GM23338 (cell line): ENCODE measurements around the gene RGS6. TPM values are rescaled to one million over a fixed set of nuclear protein-coding genes. Genes with fewer than 3 reads are reported as not detected.

Source experiments
- ATAC-seq: fragments of 200-7000 bp; cut with Tn5 transposase; 3 replicates; pipeline ENCODE4 v1.9.1; 2020
- DNase-seq: peaks from one replicate; pipeline ENCODE4 v3.0.0-alpha.2; 2015; ENCODE audit warnings: low spot score
- H2AFZ ChIP-seq: fragments of 200-600 bp; sonication (generic); 2 replicates; pipeline ENCODE4 v1.8.0; 2016; ENCODE audit warnings: antibody characterized with exemption, mild to moderate bottlenecking, moderate library complexity
- H3F3A ChIP-seq: fragments of 200-600 bp; sonication (generic); replicated peaks from 2 replicates; pipeline ENCODE4 v1.8.0; 2017; ENCODE audit warnings: antibody characterized with exemption, mixed run types, low read depth
- H3K27ac ChIP-seq: fragments of 200-600 bp; sonication (generic); 2 replicates; pipeline ENCODE4 v1.6.1; 2016; ENCODE audit warnings: low read depth
- H3K27me3 ChIP-seq: fragments of 200-600 bp; sonication (generic); 2 replicates; pipeline ENCODE4 v1.8.0; 2016; ENCODE audit warnings: mild to moderate bottlenecking, mixed run types, moderate library complexity; ENCODE audit not compliant: insufficient read depth
- H3K36me3 ChIP-seq: fragments of 200-600 bp; sonication (generic); 2 replicates; pipeline ENCODE4 v1.8.0; 2016; ENCODE audit warnings: mild to moderate bottlenecking; ENCODE audit not compliant: insufficient read depth
- H3K4me1 ChIP-seq: fragments of 200-600 bp; sonication (generic); 2 replicates; pipeline ENCODE4 v1.8.0; 2016; ENCODE audit warnings: mild to moderate bottlenecking, moderate library complexity; ENCODE audit not compliant: insufficient read depth
- H3K4me2 ChIP-seq: fragments of 200-600 bp; sonication (generic); 2 replicates; pipeline ENCODE4 v1.7.1; 2017; ENCODE audit warnings: mixed run types
- H3K4me3 ChIP-seq: fragments of 200-600 bp; sonication (generic); 2 replicates; pipeline ENCODE4 v1.6.1; 2016; ENCODE audit warnings: mixed run types
- H3K79me2 ChIP-seq: fragments of 200-600 bp; sonication (generic); replicated peaks from 2 replicates; pipeline ENCODE4 v1.8.0; 2017; ENCODE audit warnings: mild to moderate bottlenecking; ENCODE audit not compliant: insufficient read depth
- H3K9me2 ChIP-seq: fragments of 200-600 bp; sonication (generic); 2 replicates; pipeline ENCODE4 v1.8.0; 2017; ENCODE audit not compliant: insufficient read depth
- H4K20me1 ChIP-seq: fragments of 200-600 bp; sonication (generic); replicated peaks from 2 replicates; pipeline ENCODE4 v1.8.0; 2017; ENCODE audit warnings: mild to moderate bottlenecking; ENCODE audit not compliant: insufficient read depth
- H3K27ac Mint-ChIP-seq: 2 replicates; pipeline ENCODE4 v1.8.0; 2020; ENCODE audit warnings: inconsistent platforms, mild to moderate bottlenecking, moderate library complexity, mixed read lengths
- H3K27me3 Mint-ChIP-seq: 3 replicates; pipeline ENCODE4 v1.8.0; 2022; ENCODE audit warnings: low read depth, mild to moderate bottlenecking, moderate library complexity, mixed read lengths, inconsistent platforms; ENCODE audit not compliant: insufficient read depth, poor library complexity
- H3K36me3 Mint-ChIP-seq: 3 replicates; pipeline ENCODE4 v1.8.0; 2021; ENCODE audit warnings: low read depth, mild to moderate bottlenecking, inconsistent platforms, moderate library complexity, mixed read lengths
- H3K4me1 Mint-ChIP-seq: 3 replicates; pipeline ENCODE4 v1.8.0; 2020; ENCODE audit warnings: mild to moderate bottlenecking, inconsistent platforms, mixed read lengths
- H3K4me3 Mint-ChIP-seq: 3 replicates; pipeline ENCODE4 v1.8.0; 2021; ENCODE audit warnings: moderate library complexity, mild to moderate bottlenecking, inconsistent platforms, mixed read lengths
- H3K9me3 Mint-ChIP-seq: 3 replicates; pipeline ENCODE4 v1.8.0; 2020; ENCODE audit warnings: moderate library complexity, mild to moderate bottlenecking, inconsistent platforms, mixed read lengths
- CREB1 ChIP-seq: fragments of 250-450 bp; sonication (Bioruptor Pico); IDR thresholded peaks from 2 replicates; pipeline ENCODE4 v1.5.0; 2020; ENCODE audit warnings: low read depth, mild to moderate bottlenecking, moderate library complexity
- EZH2 ChIP-seq: fragments of 200-600 bp; sonication (generic); IDR thresholded peaks from one replicate; pipeline ENCODE4 v1.8.0; 2017; ENCODE audit warnings: antibody characterized with exemption, mild to moderate bottlenecking, low read depth; ENCODE audit not compliant: unreplicated experiment
- EZH2phosphoT487 ChIP-seq: fragments of 200-600 bp; sonication (generic); IDR thresholded peaks from one replicate; pipeline ENCODE4 v1.8.1; 2018; ENCODE audit warnings: antibody characterized with exemption; ENCODE audit not compliant: unreplicated experiment
- JUNB ChIP-seq: IDR thresholded peaks from one replicate; pipeline ENCODE4 v1.6.1; 2016; ENCODE audit warnings: antibody characterized with exemption; ENCODE audit not compliant: unreplicated experiment
- NANOG ChIP-seq: IDR thresholded peaks from 2 replicates; pipeline ENCODE4 v1.6.1; 2016; ENCODE audit warnings: antibody characterized with exemption, borderline replicate concordance
- POLR2AphosphoS5 ChIP-seq: IDR thresholded peaks from 2 replicates; pipeline ENCODE4 v1.6.1; 2016; ENCODE audit warnings: antibody characterized with exemption, low read depth
- STAT1 ChIP-seq: IDR thresholded peaks from one replicate; pipeline ENCODE4 v1.6.1; 2016; ENCODE audit warnings: antibody characterized with exemption; ENCODE audit not compliant: unreplicated experiment
- ZNF114 ChIP-seq: fragments of 250-450 bp; sonication (Bioruptor Pico); IDR thresholded peaks from 2 replicates; pipeline ENCODE4 v1.5.0; 2020; ENCODE audit warnings: mild to moderate bottlenecking, moderate library complexity
- ZNF331 ChIP-seq: fragments of 250-450 bp; sonication (Bioruptor Pico); IDR thresholded peaks from 2 replicates; pipeline ENCODE4 v1.5.0; 2020; ENCODE audit warnings: low read depth, mild to moderate bottlenecking, moderate library complexity
- polyA plus RNA-seq: library from polyadenylated mRNA; unstranded; fragments of >200 nt; fragmentation: Nextera tagmentation; extraction: Ambion mirVana; gene quantifications from 2 replicates; pipeline ENCODE4 v1.2.1, GENCODE V29; 2016
- total RNA-seq: library from RNA; depleted of rRNA; stranded (reverse); fragments of >200 nt; shearing (Covaris generic); gene quantifications from 2 replicates; pipeline ENCODE4 v1.2.3, GENCODE V29; 2014
- TF ChIP-seq, protein P1 (sequence below): IDR thresholded peaks from one replicate; pipeline ENCODE4 v1.6.1; 2018; ENCODE audit warnings: antibody characterized with exemption; ENCODE audit not compliant: unreplicated experiment
- TF ChIP-seq, protein P2 (sequence below): fragments of 250-450 bp; sonication (Bioruptor Pico); IDR thresholded peaks from 2 replicates; pipeline ENCODE4 v1.5.0; 2020; ENCODE audit warnings: mild to moderate bottlenecking, moderate library complexity
- TF ChIP-seq, protein P3 (sequence below), 2 experiments: fragments of 200-600 bp in 1 of 2; sonication (generic) in 1 of 2; conservative IDR thresholded peaks; 2 replicates each; pipeline versions ENCODE4 v1.5.1 to v1.6.1; 2016 to 2017; ENCODE audit warnings: antibody characterized with exemption in 2 of 2, low read depth in 2 of 2, mild to moderate bottlenecking in 2 of 2, moderate library complexity in 1 of 2
- TF ChIP-seq, protein P4 (sequence below): IDR thresholded peaks from 2 replicates; pipeline ENCODE4 v1.6.1; 2016; ENCODE audit warnings: antibody characterized with exemption

Gene RGS6
- total and polyA plus RNA-seq, 2 experiments from 2014 or later = 0.66 to 0.83 TPM

DNA sequence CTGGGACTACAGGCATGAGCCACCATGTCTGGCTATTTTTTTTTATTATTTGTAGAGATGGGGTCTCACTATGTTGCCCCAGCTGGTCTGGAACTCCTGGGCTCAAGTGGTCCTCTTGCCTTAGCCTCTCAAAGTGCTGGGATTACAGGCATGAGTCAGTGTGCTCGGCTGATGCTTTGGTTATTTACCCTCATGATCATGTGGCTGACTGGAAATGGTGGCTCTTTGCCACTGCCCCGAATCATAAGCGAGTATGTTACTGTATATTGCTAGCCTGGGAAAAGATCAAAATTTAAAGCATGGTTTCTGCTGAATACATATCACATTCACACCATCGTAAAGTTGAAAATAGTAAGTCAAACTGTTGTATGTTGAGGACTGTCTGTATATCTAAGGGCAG is 101.1 kb downstream of the RGS6 start:
- H3K27me3 Mint-ChIP-seq = no peaks in the 10 kb centered on the region
- H3K4me3 Mint-ChIP-seq = no peak overlapping the region
- Histone ChIP-seq H3F3A (no peaks in the 10 kb centered on the region), H2AFZ (no peak overlapping the region), H3K4me1 (no peaks in the 10 kb centered on the region), H3K27me3 (no peaks in the 10 kb centered on the region), H3K4me3 (no peak overlapping the region), H3K36me3 (no peaks in the 10 kb centered on the region), H3K27ac (no peak overlapping the region), H3K9me2 (no peaks in the 10 kb centered on the region), H3K4me2 (no peak overlapping the region), H3K79me2 (no peaks in the 10 kb centered on the region), H4K20me1 (no peaks in the 10 kb centered on the region)
- no peaks in the 10 kb centered on the region; the same call in 2 of the 3 replicates for H3K36me3 Mint-ChIP-seq
- TF ChIP-seq ZNF114 (no peak), POLR2AphosphoS5 (no peak), ZNF331 (CRISPR knock-in tag) (no peak), CREB1 (CRISPR knock-in tag) (no peak), STAT1 (no peak), JUNB (no peak), NANOG (no peak), EZH2 (no peak), EZH2phosphoT487 (no peak)
- TF ChIP-seq, protein P1, sequence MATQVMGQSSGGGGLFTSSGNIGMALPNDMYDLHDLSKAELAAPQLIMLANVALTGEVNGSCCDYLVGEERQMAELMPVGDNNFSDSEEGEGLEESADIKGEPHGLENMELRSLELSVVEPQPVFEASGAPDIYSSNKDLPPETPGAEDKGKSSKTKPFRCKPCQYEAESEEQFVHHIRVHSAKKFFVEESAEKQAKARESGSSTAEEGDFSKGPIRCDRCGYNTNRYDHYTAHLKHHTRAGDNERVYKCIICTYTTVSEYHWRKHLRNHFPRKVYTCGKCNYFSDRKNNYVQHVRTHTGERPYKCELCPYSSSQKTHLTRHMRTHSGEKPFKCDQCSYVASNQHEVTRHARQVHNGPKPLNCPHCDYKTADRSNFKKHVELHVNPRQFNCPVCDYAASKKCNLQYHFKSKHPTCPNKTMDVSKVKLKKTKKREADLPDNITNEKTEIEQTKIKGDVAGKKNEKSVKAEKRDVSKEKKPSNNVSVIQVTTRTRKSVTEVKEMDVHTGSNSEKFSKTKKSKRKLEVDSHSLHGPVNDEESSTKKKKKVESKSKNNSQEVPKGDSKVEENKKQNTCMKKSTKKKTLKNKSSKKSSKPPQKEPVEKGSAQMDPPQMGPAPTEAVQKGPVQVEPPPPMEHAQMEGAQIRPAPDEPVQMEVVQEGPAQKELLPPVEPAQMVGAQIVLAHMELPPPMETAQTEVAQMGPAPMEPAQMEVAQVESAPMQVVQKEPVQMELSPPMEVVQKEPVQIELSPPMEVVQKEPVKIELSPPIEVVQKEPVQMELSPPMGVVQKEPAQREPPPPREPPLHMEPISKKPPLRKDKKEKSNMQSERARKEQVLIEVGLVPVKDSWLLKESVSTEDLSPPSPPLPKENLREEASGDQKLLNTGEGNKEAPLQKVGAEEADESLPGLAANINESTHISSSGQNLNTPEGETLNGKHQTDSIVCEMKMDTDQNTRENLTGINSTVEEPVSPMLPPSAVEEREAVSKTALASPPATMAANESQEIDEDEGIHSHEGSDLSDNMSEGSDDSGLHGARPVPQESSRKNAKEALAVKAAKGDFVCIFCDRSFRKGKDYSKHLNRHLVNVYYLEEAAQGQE = no peak
- TF ChIP-seq, protein P2, sequence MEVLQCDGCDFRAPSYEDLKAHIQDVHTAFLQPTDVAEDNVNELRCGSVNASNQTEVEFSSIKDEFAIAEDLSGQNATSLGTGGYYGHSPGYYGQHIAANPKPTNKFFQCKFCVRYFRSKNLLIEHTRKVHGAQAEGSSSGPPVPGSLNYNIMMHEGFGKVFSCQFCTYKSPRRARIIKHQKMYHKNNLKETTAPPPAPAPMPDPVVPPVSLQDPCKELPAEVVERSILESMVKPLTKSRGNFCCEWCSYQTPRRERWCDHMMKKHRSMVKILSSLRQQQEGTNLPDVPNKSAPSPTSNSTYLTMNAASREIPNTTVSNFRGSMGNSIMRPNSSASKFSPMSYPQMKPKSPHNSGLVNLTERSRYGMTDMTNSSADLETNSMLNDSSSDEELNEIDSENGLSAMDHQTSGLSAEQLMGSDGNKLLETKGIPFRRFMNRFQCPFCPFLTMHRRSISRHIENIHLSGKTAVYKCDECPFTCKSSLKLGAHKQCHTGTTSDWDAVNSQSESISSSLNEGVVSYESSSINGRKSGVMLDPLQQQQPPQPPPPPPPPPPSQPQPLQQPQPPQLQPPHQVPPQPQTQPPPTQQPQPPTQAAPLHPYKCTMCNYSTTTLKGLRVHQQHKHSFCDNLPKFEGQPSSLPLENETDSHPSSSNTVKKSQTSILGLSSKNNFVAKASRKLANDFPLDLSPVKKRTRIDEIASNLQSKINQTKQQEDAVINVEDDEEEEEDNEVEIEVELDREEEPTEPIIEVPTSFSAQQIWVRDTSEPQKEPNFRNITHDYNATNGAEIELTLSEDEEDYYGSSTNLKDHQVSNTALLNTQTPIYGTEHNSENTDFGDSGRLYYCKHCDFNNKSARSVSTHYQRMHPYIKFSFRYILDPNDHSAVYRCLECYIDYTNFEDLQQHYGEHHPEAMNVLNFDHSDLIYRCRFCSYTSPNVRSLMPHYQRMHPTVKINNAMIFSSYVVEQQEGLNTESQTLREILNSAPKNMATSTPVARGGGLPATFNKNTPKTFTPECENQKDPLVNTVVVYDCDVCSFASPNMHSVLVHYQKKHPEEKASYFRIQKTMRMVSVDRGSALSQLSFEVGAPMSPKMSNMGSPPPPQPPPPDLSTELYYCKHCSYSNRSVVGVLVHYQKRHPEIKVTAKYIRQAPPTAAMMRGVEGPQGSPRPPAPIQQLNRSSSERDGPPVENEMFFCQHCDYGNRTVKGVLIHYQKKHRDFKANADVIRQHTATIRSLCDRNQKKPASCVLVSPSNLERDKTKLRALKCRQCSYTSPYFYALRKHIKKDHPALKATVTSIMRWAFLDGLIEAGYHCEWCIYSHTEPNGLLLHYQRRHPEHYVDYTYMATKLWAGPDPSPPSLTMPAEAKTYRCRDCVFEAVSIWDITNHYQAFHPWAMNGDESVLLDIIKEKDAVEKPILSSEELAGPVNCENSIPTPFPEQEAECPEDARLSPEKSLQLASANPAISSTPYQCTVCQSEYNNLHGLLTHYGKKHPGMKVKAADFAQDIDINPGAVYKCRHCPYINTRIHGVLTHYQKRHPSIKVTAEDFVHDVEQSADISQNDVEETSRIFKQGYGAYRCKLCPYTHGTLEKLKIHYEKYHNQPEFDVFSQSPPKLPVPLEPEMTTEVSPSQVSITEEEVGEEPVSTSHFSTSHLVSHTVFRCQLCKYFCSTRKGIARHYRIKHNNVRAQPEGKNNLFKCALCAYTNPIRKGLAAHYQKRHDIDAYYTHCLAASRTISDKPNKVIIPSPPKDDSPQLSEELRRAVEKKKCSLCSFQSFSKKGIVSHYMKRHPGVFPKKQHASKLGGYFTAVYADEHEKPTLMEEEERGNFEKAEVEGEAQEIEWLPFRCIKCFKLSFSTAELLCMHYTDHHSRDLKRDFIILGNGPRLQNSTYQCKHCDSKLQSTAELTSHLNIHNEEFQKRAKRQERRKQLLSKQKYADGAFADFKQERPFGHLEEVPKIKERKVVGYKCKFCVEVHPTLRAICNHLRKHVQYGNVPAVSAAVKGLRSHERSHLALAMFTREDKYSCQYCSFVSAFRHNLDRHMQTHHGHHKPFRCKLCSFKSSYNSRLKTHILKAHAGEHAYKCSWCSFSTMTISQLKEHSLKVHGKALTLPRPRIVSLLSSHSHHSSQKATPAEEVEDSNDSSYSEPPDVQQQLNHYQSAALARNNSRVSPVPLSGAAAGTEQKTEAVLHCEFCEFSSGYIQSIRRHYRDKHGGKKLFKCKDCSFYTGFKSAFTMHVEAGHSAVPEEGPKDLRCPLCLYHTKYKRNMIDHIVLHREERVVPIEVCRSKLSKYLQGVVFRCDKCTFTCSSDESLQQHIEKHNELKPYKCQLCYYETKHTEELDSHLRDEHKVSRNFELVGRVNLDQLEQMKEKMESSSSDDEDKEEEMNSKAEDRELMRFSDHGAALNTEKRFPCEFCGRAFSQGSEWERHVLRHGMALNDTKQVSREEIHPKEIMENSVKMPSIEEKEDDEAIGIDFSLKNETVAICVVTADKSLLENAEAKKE (CRISPR knock-in tag) = no peak
- TF ChIP-seq, protein P3, sequence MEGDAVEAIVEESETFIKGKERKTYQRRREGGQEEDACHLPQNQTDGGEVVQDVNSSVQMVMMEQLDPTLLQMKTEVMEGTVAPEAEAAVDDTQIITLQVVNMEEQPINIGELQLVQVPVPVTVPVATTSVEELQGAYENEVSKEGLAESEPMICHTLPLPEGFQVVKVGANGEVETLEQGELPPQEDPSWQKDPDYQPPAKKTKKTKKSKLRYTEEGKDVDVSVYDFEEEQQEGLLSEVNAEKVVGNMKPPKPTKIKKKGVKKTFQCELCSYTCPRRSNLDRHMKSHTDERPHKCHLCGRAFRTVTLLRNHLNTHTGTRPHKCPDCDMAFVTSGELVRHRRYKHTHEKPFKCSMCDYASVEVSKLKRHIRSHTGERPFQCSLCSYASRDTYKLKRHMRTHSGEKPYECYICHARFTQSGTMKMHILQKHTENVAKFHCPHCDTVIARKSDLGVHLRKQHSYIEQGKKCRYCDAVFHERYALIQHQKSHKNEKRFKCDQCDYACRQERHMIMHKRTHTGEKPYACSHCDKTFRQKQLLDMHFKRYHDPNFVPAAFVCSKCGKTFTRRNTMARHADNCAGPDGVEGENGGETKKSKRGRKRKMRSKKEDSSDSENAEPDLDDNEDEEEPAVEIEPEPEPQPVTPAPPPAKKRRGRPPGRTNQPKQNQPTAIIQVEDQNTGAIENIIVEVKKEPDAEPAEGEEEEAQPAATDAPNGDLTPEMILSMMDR (conservative IDR thresholded peaks at IDR 0.05; ENCODE audit: low read depth in 2 of 2) = no peak
- TF ChIP-seq, protein P4, sequence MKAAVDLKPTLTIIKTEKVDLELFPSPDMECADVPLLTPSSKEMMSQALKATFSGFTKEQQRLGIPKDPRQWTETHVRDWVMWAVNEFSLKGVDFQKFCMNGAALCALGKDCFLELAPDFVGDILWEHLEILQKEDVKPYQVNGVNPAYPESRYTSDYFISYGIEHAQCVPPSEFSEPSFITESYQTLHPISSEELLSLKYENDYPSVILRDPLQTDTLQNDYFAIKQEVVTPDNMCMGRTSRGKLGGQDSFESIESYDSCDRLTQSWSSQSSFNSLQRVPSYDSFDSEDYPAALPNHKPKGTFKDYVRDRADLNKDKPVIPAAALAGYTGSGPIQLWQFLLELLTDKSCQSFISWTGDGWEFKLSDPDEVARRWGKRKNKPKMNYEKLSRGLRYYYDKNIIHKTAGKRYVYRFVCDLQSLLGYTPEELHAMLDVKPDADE = no peak
- ATAC-seq (no peak), DNase-seq (no peak)
- H3K27ac Mint-ChIP-seq = no peak overlapping the region
- H3K4me1 Mint-ChIP-seq = no peaks in the 10 kb centered on the region
- peaks cover 2% of the 10 kb centered on the region; the same call in 1 of the 3 replicates for H3K9me3 Mint-ChIP-seq
